Uterus (tissue), 2 donors: ENCODE data around the gene PJA1.

Experiments
- POLR2A ChIP-seq, 2 donors: fragments of 450-650 bp; IDR thresholded peaks; one replicate each; pipeline ENCODE4 v1.6.1; 2016; ENCODE audit warnings: antibody characterized with exemption in 2 of 2, mild to moderate bottlenecking in 1 of 2, moderate library complexity in 1 of 2
- TF ChIP-seq, protein P1 (sequence below), 4 experiments: fragments of 200-600 bp in 2 of 4; fragments of 450-650 bp in 2 of 4; sonication (generic) in 2 of 4; IDR thresholded peaks; one replicate each; pipeline ENCODE4 v1.5.1; 2016 to 2019; ENCODE audit warnings: antibody characterized with exemption in 4 of 4, mild to moderate bottlenecking in 2 of 4, moderate library complexity in 1 of 4

DNA sequence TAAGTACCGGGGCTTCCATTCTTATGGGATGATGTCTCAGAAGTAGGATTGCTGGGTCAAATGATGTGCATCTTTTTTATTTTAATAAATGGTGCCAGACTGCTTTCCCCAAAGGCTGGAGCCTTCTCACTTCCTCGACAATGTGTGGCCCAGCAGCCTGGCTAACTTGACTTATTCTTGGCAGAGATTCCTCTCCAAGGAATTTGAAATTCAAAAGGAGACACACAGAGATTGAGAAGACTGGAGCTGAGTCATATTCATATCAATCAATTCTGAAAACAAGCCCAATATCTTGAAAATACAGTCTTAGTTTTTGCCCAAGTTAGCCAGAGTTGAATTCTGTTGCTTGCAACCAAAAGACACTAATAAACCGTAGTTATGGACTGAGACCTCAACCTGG, 10.8 kb upstream of the PJA1 start:
- TF ChIP-seq POLR2A (IDR thresholded peaks at IDR 0.05), result no peak
- TF ChIP-seq, protein P1, sequence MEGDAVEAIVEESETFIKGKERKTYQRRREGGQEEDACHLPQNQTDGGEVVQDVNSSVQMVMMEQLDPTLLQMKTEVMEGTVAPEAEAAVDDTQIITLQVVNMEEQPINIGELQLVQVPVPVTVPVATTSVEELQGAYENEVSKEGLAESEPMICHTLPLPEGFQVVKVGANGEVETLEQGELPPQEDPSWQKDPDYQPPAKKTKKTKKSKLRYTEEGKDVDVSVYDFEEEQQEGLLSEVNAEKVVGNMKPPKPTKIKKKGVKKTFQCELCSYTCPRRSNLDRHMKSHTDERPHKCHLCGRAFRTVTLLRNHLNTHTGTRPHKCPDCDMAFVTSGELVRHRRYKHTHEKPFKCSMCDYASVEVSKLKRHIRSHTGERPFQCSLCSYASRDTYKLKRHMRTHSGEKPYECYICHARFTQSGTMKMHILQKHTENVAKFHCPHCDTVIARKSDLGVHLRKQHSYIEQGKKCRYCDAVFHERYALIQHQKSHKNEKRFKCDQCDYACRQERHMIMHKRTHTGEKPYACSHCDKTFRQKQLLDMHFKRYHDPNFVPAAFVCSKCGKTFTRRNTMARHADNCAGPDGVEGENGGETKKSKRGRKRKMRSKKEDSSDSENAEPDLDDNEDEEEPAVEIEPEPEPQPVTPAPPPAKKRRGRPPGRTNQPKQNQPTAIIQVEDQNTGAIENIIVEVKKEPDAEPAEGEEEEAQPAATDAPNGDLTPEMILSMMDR (IDR thresholded peaks at IDR 0.05), result no peak
